IMR-90 (cell line): ENCODE measurements around the gene SMYD1. TPM values are rescaled to one million over a fixed set of nuclear protein-coding genes. Genes with fewer than 3 reads are reported as not detected.

Source experiments
- ATAC-seq: fragments of 200-7000 bp; cut with Tn5 transposase; 2 replicates; pipeline ENCODE4 v1.9.1; 2020; ENCODE audit warnings: low read depth, mild to moderate bottlenecking, moderate library complexity
- BruUV-seq: library from RNA; stranded (reverse); fragments of 400-500 nt; replicated peaks from 2 replicates; lab custom pipeline; 2021; lab: Mats Ljungman, UMichigan
- CTCF ChIA-PET: fragments of 300-600 bp; formaldehyde crosslinking; extraction: SDS; loops from one replicate; lab custom pipeline; 2021; ENCODE audit warnings: antibody characterized with exemption; lab: Yijun Ruan, JAX
- POLR2A ChIA-PET: fragments of 300-600 bp; sonication (Branson Sonifier 250); formaldehyde crosslinking; loops from one replicate; lab custom pipeline; 2022; ENCODE audit warnings: antibody characterized with exemption; ENCODE audit not compliant: unreplicated experiment; lab: Charles Lee
- DNase-seq: peaks from one replicate; pipeline ENCODE4 v3.0.0; 2013
- H2AFZ ChIP-seq: replicated peaks from 2 replicates; pipeline ENCODE3; 2013; ENCODE audit warnings: low read length, mild to moderate bottlenecking; ENCODE audit not compliant: poor library complexity
- H2AK5ac ChIP-seq: 2 replicates; pipeline ENCODE4 v1.6.1; 2013; ENCODE audit warnings: low read depth, low read length, inconsistent platforms
- H2AK9ac ChIP-seq: replicated peaks from 2 replicates; pipeline ENCODE3; 2013; ENCODE audit warnings: mild to moderate bottlenecking, low read depth, low read length, moderate library complexity; ENCODE audit not compliant: poor library complexity
- H2BK120ac ChIP-seq: 2 replicates; pipeline ENCODE4 v1.6.1; 2013; ENCODE audit warnings: low read depth, low read length, inconsistent platforms
- H2BK15ac ChIP-seq: 3 replicates; pipeline ENCODE4 v1.6.1; 2013; ENCODE audit warnings: low read depth, low read length, inconsistent platforms
- H2BK20ac ChIP-seq: 2 replicates; pipeline ENCODE4 v1.6.1; 2013; ENCODE audit warnings: low read depth, mild to moderate bottlenecking, inconsistent platforms, low read length, moderate library complexity
- H2BK5ac ChIP-seq: 2 replicates; pipeline ENCODE4 v1.6.1; 2013; ENCODE audit warnings: mild to moderate bottlenecking, low read depth, low read length, inconsistent platforms; ENCODE audit not compliant: poor library complexity, severe bottlenecking
- H3K14ac ChIP-seq: replicated peaks from 2 replicates; pipeline ENCODE4 v1.6.1; 2013; ENCODE audit warnings: low read depth, low read length, inconsistent platforms
- H3K18ac ChIP-seq: 2 replicates; pipeline ENCODE4 v1.6.1; 2013; ENCODE audit warnings: low read depth, low read length, control low read depth
- H3K23ac ChIP-seq: 2 replicates; pipeline ENCODE4 v1.6.1; 2013; ENCODE audit warnings: low read depth, low read length, inconsistent platforms
- H3K27ac ChIP-seq: 2 replicates; pipeline ENCODE4 v1.5.1; 2013; ENCODE audit warnings: mild to moderate bottlenecking, control low read depth, low read length; ENCODE audit not compliant: insufficient read depth
- H3K27me3 ChIP-seq: 2 replicates; pipeline ENCODE4 v1.6.1; 2013; ENCODE audit warnings: low read length; ENCODE audit not compliant: control insufficient read depth, insufficient read depth
- H3K36me3 ChIP-seq: 2 replicates; pipeline ENCODE4 v1.6.1; 2013; ENCODE audit warnings: low read length, mixed read lengths; ENCODE audit not compliant: control insufficient read depth, insufficient read depth
- H3K4ac ChIP-seq: 2 replicates; pipeline ENCODE4 v1.6.1; 2013; ENCODE audit warnings: low read depth, low read length, inconsistent platforms
- H3K4me1 ChIP-seq: 2 replicates; pipeline ENCODE4 v1.6.1; 2013; ENCODE audit warnings: low read length, mixed read lengths; ENCODE audit not compliant: control insufficient read depth, insufficient read depth
- H3K4me2 ChIP-seq: 2 replicates; pipeline ENCODE4 v1.6.1; 2013; ENCODE audit warnings: low read depth, mild to moderate bottlenecking, control low read depth, low read length, moderate library complexity
- H3K4me3 ChIP-seq: 2 replicates; pipeline ENCODE4 v1.5.1; 2013; ENCODE audit warnings: low read depth, mild to moderate bottlenecking, control low read depth, low read length, moderate library complexity; ENCODE audit not compliant: insufficient read depth
- H3K56ac ChIP-seq: 2 replicates; pipeline ENCODE4 v1.6.1; 2013; ENCODE audit warnings: low read length, inconsistent platforms; ENCODE audit not compliant: insufficient read depth; ENCODE audit errors: extremely low read depth
- H3K79me1 ChIP-seq, 2 experiments: 2 replicates each; pipeline ENCODE4 v1.6.1; 2013; ENCODE audit warnings: low read length in 2 of 2, inconsistent platforms in 1 of 2, low read depth in 1 of 2
- H3K9ac ChIP-seq: 2 replicates; pipeline ENCODE4 v1.6.1; 2013; ENCODE audit warnings: low read depth, low read length, control low read depth
- H3K9me1 ChIP-seq: 2 replicates; pipeline ENCODE4 v1.6.1; 2013; ENCODE audit warnings: low read length, inconsistent platforms; ENCODE audit not compliant: insufficient read depth
- H3K9me3 ChIP-seq: 2 replicates; pipeline ENCODE4 v1.6.1; 2013; ENCODE audit warnings: low read length; ENCODE audit not compliant: control insufficient read depth, insufficient read depth
- H4K20me1 ChIP-seq: 2 replicates; pipeline ENCODE4 v1.6.1; 2013; ENCODE audit warnings: low read length, inconsistent platforms; ENCODE audit not compliant: insufficient read depth
- H4K5ac ChIP-seq: 2 replicates; pipeline ENCODE4 v1.6.1; 2013; ENCODE audit warnings: mild to moderate bottlenecking, low read depth, low read length, control low read depth
- H4K8ac ChIP-seq, 2 experiments: 2 replicates each; pipeline ENCODE4 v1.6.1; 2013; ENCODE audit warnings: low read depth in 2 of 2, low read length in 2 of 2, control low read depth in 1 of 2, inconsistent platforms in 1 of 2
- H4K91ac ChIP-seq: 2 replicates; pipeline ENCODE4 v1.6.1; 2013; ENCODE audit warnings: low read depth, low read length, inconsistent platforms; ENCODE audit not compliant: insufficient read depth
- CHD1 ChIP-seq: IDR thresholded peaks from 2 replicates; pipeline ENCODE4 v1.6.1; 2012; ENCODE audit warnings: low read depth, low read length, improper control_type of control experiment
- FOS ChIP-seq: fragments of 150-350 bp; IDR thresholded peaks from 2 replicates; pipeline ENCODE4 v1.6.1; 2016; ENCODE audit warnings: low read depth, low read length
- MXI1 ChIP-seq: IDR thresholded peaks from 2 replicates; pipeline ENCODE4 v1.6.1; 2012; ENCODE audit warnings: low read depth, mild to moderate bottlenecking, low read length, moderate library complexity, borderline replicate concordance
- POLR2A ChIP-seq: IDR thresholded peaks from 2 replicates; pipeline ENCODE4 v1.6.1; 2012; ENCODE audit warnings: mild to moderate bottlenecking, low read depth, low read length
- RCOR1 ChIP-seq: IDR thresholded peaks from 2 replicates; pipeline ENCODE4 v1.6.1; 2012; ENCODE audit warnings: mild to moderate bottlenecking, low read length, improper control_type of control experiment; ENCODE audit not compliant: insufficient replicate concordance
- RFX5 ChIP-seq: IDR thresholded peaks from 2 replicates; pipeline ENCODE4 v1.8.0; 2012; ENCODE audit warnings: low read depth, mild to moderate bottlenecking, low read length, moderate library complexity
- SMC3 ChIP-seq: fragments of 150-350 bp; IDR thresholded peaks from 2 replicates; pipeline ENCODE4 v1.6.1; 2016; ENCODE audit warnings: low read depth, mild to moderate bottlenecking, antibody characterized with exemption, low read length, moderate library complexity
- WGBS, 2 experiments: methylation state at CpG; one replicate each; pipeline versions ENCODE4 v1.1.5 to v1.1.7; 2013; ENCODE audit warnings: missing lambda C conversion rate in 2 of 2; ENCODE audit not compliant: insufficient read length in 1 of 2; ENCODE audit errors: extremely low coverage in 2 of 2; 5-methylcytosine and 5-hydroxymethylcytosine counted together
- dilution Hi-C: fragments of 300-500 bp; cut with HindIII; formaldehyde crosslinking; loops from one replicate; pipeline ENCODE4 v1.14.3; 2018; ENCODE audit warnings: low sequenced_read_pairs; ENCODE audit not compliant: unreplicated experiment
- in situ Hi-C: fragments of 300-500 bp; cut with MboI; formaldehyde crosslinking; loops from 3 replicates; pipeline ENCODE4 v1.14.3; 2019; ENCODE audit warnings: low sequenced_read_pairs, inconsistent platforms, mixed read lengths
- intact Hi-C: fragments of 100-400 bp; cut with micrococcal nuclease; formaldehyde crosslinking; loops from 2 replicates; pipeline ENCODE4 v1.10.0; 2022
- polyA plus RNA-seq, 3 experiments: library from polyadenylated mRNA; depleted of rRNA; stranded (reverse); fragments of >200 nt; gene quantifications; 2 replicates each; pipeline ENCODE4 v1.2.3, GENCODE V29; 2012; ENCODE audit warnings: low replicate concordance in 1 of 3
- total RNA-seq: library from RNA; depleted of rRNA; stranded (reverse); fragments of >200 nt; gene quantifications from 2 replicates; pipeline ENCODE4 v1.2.3, GENCODE V29; 2012
- TF ChIP-seq, protein P1 (sequence below): fragments of 150-350 bp; IDR thresholded peaks from 2 replicates; pipeline ENCODE4 v1.6.1; 2016; ENCODE audit warnings: low read depth, mild to moderate bottlenecking, low read length, moderate library complexity, borderline replicate concordance

Gene SMYD1
- total and polyA plus RNA-seq, 2 of the 4 experiments (the other 2 are of a cell fraction): not detected

DNA sequence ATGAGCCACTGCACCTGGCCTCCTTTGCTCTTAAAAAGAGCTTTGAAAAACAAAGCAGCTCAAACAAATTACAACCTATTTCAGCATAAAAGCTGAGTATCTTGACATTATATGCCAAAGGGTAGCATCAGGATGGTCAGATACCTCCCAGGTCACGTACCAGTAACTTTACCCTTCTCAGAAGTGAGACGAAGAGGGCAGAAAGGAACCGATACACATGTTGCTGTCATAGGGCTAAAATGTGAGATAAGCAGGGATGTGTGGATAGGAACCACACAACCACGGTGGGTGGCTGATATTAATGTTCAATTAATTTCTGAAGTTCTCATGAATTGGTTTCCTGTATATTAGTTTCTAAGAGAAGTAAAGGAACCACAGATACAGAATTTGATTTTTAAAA, 38.7 kb upstream of the SMYD1 start:
- Histone ChIP-seq H3K9ac (no peak overlapping the region), H4K20me1 (no peaks in the 10 kb centered on the region), H3K9me3 (no peaks in the 10 kb centered on the region), H3K27me3 (no peaks in the 10 kb centered on the region), H2AK9ac (no peak overlapping the region), H3K14ac (no peak overlapping the region), H2BK120ac (no peak overlapping the region), H4K91ac (no peak overlapping the region), H2BK5ac (no peak overlapping the region), H3K23ac (no peak overlapping the region), H3K9me1 (no peaks in the 10 kb centered on the region; the same call in 1 of the 2 replicates), H3K36me3 (peaks cover 23% of the 10 kb centered on the region), H3K4me1 (no peaks in the 10 kb centered on the region), H3K4me2 (no peak overlapping the region), H2BK15ac (no peak overlapping the region), H4K5ac (no peak overlapping the region), H2BK20ac (no peak overlapping the region), H3K4ac (no peak overlapping the region), H2AK5ac (no peak overlapping the region), H4K8ac (no peak overlapping the region), H3K79me1 (peaks cover 4 to 12% of the 10 kb centered on the region in 2 experiments; a peak in 2 of 4 replicates), H3K18ac (no peak overlapping the region), H2AFZ (no peak overlapping the region), H3K4me3 (no peak overlapping the region), H3K27ac (no peak overlapping the region), H3K56ac (no peak overlapping the region)
- ATAC-seq: no peak
- POLR2A ChIA-PET: no interaction called here
- TF ChIP-seq RFX5 (no peak), FOS (no peak), POLR2A (no peak), MXI1 (no peak), RCOR1 (no peak), SMC3 (no peak), CHD1 (no peak)
- TF ChIP-seq, protein P1, sequence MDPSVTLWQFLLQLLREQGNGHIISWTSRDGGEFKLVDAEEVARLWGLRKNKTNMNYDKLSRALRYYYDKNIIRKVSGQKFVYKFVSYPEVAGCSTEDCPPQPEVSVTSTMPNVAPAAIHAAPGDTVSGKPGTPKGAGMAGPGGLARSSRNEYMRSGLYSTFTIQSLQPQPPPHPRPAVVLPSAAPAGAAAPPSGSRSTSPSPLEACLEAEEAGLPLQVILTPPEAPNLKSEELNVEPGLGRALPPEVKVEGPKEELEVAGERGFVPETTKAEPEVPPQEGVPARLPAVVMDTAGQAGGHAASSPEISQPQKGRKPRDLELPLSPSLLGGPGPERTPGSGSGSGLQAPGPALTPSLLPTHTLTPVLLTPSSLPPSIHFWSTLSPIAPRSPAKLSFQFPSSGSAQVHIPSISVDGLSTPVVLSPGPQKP: no peak
- no TSS peak for BruUV-seq
- in situ Hi-C loops (no loop called here), intact Hi-C loops (no loop called here), dilution Hi-C loops (no loop called here)
- no CpG with 5 or more reads among the region's 4 CpGs for WGBS, 2 experiments
- CTCF ChIA-PET: no interaction called here
- no peak for DNase-seq
